ENCODE data around the gene TBC1D24.
"Not testable (repeated sequence)": the region's sequence is repeated elsewhere in the genome, so short reads cannot be mapped to it uniquely, and the experiment has no call there.

Gene TBC1D24

GRCh38 chr16:2476741-2477140 is 1.8 kb downstream of the TBC1D24 start:
- H3K4me1 Mint-ChIP-seq (ENCODE audit: low read depth), result peaks cover 4% of the 10 kb centered on the region
- no peak overlapping the region for H3K27ac Mint-ChIP-seq
- no peak for DNase-seq (ENCODE audit: low spot score)
- H3K9me3 Mint-ChIP-seq, result no peaks in the 10 kb centered on the region
- peaks cover 11% of the 10 kb centered on the region for H3K27me3 Mint-ChIP-seq (ENCODE audit: low read depth)
- peak overlapping the region; percentile 65 for H3K4me3 Mint-ChIP-seq
- no peaks in the 10 kb centered on the region for H3K36me3 Mint-ChIP-seq (ENCODE audit: low read depth)

DNA sequence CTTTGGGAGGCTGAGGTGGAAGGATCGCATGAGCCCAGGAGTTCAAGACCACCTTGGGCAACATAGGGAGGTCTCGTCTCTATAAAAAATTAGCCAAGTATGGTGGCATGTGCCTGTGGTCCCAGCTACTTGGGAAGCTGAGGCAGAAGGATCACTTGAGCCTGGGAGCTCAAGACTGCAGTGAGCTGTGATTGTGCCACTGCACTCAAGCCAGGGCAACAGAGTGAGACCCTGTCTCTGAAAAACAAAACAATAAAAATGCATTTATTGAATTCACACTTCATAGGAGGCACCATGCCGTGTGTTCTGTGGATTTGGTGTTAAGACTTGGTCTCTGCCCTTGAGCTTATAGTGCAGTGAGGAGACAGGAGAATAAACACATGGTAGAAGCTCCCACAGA is 2.4 kb downstream of the TBC1D24 start:
- H3K4me3 Mint-ChIP-seq, result no peak overlapping the region
- H3K36me3 Mint-ChIP-seq (ENCODE audit: low read depth), result no peaks in the 10 kb centered on the region
- no peak overlapping the region for H3K27ac Mint-ChIP-seq
- H3K27me3 Mint-ChIP-seq (ENCODE audit: low read depth), result peaks cover 9% of the 10 kb centered on the region
- H3K9me3 Mint-ChIP-seq, result no peaks in the 10 kb centered on the region
- peaks cover 4% of the 10 kb centered on the region for H3K4me1 Mint-ChIP-seq (ENCODE audit: low read depth)
- DNase-seq (ENCODE audit: low spot score), result no peak

DNA sequence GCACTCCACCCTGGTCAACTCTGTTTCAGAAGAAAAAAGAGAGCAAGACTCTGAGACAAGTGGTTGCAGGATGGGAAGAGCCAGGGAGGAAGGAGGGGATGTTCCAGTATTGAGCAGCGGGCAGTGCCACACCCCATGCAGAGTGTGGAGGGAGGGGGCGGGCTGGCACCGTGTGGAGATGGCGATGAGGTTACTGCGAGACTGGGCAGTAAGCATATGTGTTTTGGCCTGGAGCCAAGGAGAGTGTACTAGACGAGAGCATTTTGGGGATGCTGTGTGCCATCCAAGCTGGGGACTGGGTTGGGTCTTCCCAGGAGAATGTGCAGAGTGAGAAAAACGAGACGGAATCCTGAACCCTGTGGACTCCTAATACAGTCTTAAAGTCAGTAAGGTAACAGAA is 3.4 kb downstream of the TBC1D24 start:
- Mint-ChIP-seq H3K4me3 (no peak overlapping the region), H3K27ac (no peak overlapping the region), H3K27me3 (ENCODE audit: low read depth) (peaks cover 2% of the 10 kb centered on the region)

DNA sequence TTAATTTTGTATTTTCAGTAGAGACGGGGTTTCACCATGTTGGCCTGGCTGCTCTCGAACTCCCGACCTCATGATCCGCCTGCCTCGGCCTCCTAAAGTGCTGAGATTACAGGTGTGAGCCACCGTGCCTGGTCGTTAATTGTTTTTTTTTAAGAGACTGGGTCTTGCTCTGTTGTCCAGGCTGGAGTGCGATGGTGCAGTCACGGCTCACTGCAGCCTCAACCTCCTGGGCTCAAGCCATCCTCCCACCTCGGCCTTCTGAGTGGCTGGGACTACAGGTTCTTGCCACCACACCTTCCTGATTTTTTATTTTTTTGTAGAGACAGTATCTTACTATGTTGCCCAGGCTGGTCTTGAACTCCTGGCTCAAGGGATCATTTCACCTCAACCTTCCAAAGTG is 5.1 kb downstream of the TBC1D24 start:
- not testable (repeated sequence) for H3K4me1 Mint-ChIP-seq (ENCODE audit: low read depth); H3K9me3 Mint-ChIP-seq; H3K36me3 Mint-ChIP-seq (ENCODE audit: low read depth); H3K4me3 Mint-ChIP-seq; H3K27me3 Mint-ChIP-seq (ENCODE audit: low read depth); H3K27ac Mint-ChIP-seq; DNase-seq (ENCODE audit: low spot score)

More for the DNA sequence above, 3.4 kb downstream of the TBC1D24 start:
- DNase-seq (ENCODE audit: low spot score), result no peak
- Mint-ChIP-seq H3K36me3 (ENCODE audit: low read depth) (no peaks in the 10 kb centered on the region), H3K9me3 (no peaks in the 10 kb centered on the region), H3K4me1 (ENCODE audit: low read depth) (peaks cover 4% of the 10 kb centered on the region)

GRCh38 chr16:2480948-2481347 is 6.0 kb downstream of the TBC1D24 start:
- Mint-ChIP-seq H3K27me3 (ENCODE audit: low read depth) (no peaks in the 10 kb centered on the region), H3K9me3 (no peaks in the 10 kb centered on the region), H3K4me3 (no peak overlapping the region), H3K4me1 (ENCODE audit: low read depth) (peaks cover 4% of the 10 kb centered on the region), H3K36me3 (ENCODE audit: low read depth) (no peaks in the 10 kb centered on the region), H3K27ac (no peak overlapping the region)
- no peak for DNase-seq (ENCODE audit: low spot score)

GRCh38 chr16:2481676-2482075 is 6.7 kb downstream of the TBC1D24 start:
- no peak overlapping the region for H3K27ac Mint-ChIP-seq
- H3K4me1 Mint-ChIP-seq (ENCODE audit: low read depth), result peaks cover 2% of the 10 kb centered on the region
- no peaks in the 10 kb centered on the region for H3K9me3 Mint-ChIP-seq
- no peak overlapping the region for H3K4me3 Mint-ChIP-seq
- H3K27me3 Mint-ChIP-seq (ENCODE audit: low read depth), result no peaks in the 10 kb centered on the region
- H3K36me3 Mint-ChIP-seq (ENCODE audit: low read depth), result no peaks in the 10 kb centered on the region
- DNase-seq (ENCODE audit: low spot score), result no peak

DNA sequence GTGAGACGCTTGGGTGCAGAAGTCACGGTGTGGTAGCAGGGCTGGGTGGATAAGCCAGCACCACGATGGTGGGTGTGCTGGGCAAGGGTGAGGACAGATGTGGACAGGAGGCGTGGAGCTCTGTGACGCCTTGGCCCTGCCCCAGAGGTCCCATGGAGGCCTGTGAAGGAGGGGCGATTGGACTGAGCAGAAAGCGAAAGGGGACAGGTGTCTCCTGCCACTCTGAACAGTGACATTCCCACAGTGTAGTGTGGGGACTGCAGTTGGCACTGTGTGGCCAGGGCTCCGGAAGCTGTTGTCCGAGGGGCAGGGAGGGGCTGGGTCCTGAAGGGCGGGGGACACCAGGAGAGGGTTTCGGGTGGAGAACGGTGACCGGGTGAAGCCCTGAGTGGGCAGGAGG is 7.3 kb downstream of the TBC1D24 start:
- Mint-ChIP-seq H3K27ac (no peak overlapping the region), H3K4me1 (ENCODE audit: low read depth) (peaks cover 6% of the 10 kb centered on the region), H3K4me3 (no peak overlapping the region), H3K36me3 (ENCODE audit: low read depth) (no peaks in the 10 kb centered on the region), H3K27me3 (ENCODE audit: low read depth) (no peaks in the 10 kb centered on the region), H3K9me3 (no peaks in the 10 kb centered on the region)
- no peak for DNase-seq (ENCODE audit: low spot score)

- no peaks in the 10 kb centered on the region for H3K36me3 Mint-ChIP-seq (ENCODE audit: low read depth)
- peaks cover 10% of the 10 kb centered on the region for H3K4me1 Mint-ChIP-seq (ENCODE audit: low read depth)
- no peaks in the 10 kb centered on the region for H3K9me3 Mint-ChIP-seq
- no peak overlapping the region for H3K27ac Mint-ChIP-seq
- peaks cover 2% of the 10 kb centered on the region for H3K27me3 Mint-ChIP-seq (ENCODE audit: low read depth)
- DNase-seq (ENCODE audit: low spot score), result no peak
- H3K4me3 Mint-ChIP-seq, result no peak overlapping the region
Observed at GRCh38 chr16:2482708-2483534, 8.0 kb downstream of the TBC1D24 start.

- peaks cover 10% of the 10 kb centered on the region for H3K4me1 Mint-ChIP-seq (ENCODE audit: low read depth)
- peaks cover 2% of the 10 kb centered on the region for H3K27me3 Mint-ChIP-seq (ENCODE audit: low read depth)
- H3K4me3 Mint-ChIP-seq, result no peak overlapping the region
- no peak for DNase-seq (ENCODE audit: low spot score)
- H3K27ac Mint-ChIP-seq, result no peak overlapping the region
- H3K36me3 Mint-ChIP-seq (ENCODE audit: low read depth), result no peaks in the 10 kb centered on the region
- H3K9me3 Mint-ChIP-seq, result no peaks in the 10 kb centered on the region
Observed at GRCh38 chr16:2483939-2484897, 9.3 kb downstream of the TBC1D24 start.

DNA sequence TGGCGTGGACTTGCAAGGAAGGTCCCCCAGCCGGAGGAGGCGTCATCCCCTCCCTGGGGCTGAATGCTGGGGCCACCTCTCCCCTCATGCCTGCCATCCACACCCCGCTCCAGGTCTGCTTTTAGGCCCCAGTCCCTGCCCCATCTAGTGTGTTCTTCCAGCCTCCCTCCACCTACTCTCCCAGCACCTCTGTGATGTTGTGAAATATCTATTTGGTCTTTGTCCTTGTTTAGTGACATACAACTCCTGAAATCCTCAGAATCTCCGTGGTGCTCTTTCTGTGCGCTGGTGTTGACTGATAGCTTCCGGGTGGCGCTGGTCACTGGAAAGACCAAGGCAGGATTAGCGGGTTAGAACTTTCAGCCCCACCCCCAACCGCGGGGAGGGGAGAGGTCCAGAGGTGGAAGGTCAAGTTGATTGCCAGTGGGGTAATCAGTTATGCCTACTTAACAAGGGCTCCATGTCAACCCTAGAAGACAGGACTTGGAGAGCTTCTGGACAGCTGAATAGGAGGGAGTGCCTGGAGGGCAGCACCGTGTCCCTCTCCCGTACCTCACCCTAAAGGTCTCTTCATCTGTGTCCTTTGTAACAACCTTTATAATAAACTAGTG is 10.1 kb downstream of the TBC1D24 start:
- DNase-seq (ENCODE audit: low spot score), result no peak
- H3K4me3 Mint-ChIP-seq, result no peak overlapping the region
- peaks cover 2% of the 10 kb centered on the region for H3K27me3 Mint-ChIP-seq (ENCODE audit: low read depth)
- no peaks in the 10 kb centered on the region for H3K36me3 Mint-ChIP-seq (ENCODE audit: low read depth)
- H3K9me3 Mint-ChIP-seq, result no peaks in the 10 kb centered on the region
- H3K27ac Mint-ChIP-seq, result no peak overlapping the region
- peaks cover 10% of the 10 kb centered on the region for H3K4me1 Mint-ChIP-seq (ENCODE audit: low read depth)

- no peak for DNase-seq (ENCODE audit: low spot score)
- H3K36me3 Mint-ChIP-seq (ENCODE audit: low read depth), result no peaks in the 10 kb centered on the region
- H3K4me3 Mint-ChIP-seq, result no peak overlapping the region
- H3K4me1 Mint-ChIP-seq (ENCODE audit: low read depth), result peaks cover 10% of the 10 kb centered on the region
- no peak overlapping the region for H3K27ac Mint-ChIP-seq
- no peaks in the 10 kb centered on the region for H3K9me3 Mint-ChIP-seq
- peaks cover 2% of the 10 kb centered on the region for H3K27me3 Mint-ChIP-seq (ENCODE audit: low read depth)
Observed at GRCh38 chr16:2485811-2486507, 11.0 kb downstream of the TBC1D24 start.

- Mint-ChIP-seq H3K9me3 (no peaks in the 10 kb centered on the region), H3K27me3 (ENCODE audit: low read depth) (peaks cover 2% of the 10 kb centered on the region), H3K27ac (peak overlapping the region; percentile 62), H3K4me3 (peak overlapping the region; percentile 54), H3K36me3 (ENCODE audit: low read depth) (no peaks in the 10 kb centered on the region), H3K4me1 (ENCODE audit: low read depth) (peaks cover 10% of the 10 kb centered on the region)
- DNase-seq (ENCODE audit: low spot score), result peak; percentile 62
Observed at GRCh38 chr16:2486645-2487516, 12.0 kb downstream of the TBC1D24 start.

DNA sequence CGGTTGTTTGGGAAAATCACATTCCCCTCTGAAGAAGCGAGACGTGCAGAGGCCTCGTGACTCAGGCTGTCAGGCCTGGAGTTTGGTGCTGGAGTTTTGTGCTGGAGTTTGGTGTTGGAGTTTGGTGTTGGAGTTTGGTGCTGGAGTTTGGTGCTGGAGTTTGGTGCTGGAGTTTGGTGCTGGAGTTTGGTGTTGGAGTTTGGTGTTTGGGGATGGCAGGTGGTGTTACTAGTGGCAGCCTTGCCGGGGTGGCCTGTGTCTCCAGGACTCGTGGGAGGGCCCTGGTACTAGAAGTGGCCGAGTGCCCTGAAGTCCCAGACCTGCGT is 12.6 kb downstream of the TBC1D24 start:
- H3K4me1 Mint-ChIP-seq (ENCODE audit: low read depth), result peaks cover 10% of the 10 kb centered on the region
- no peaks in the 10 kb centered on the region for H3K36me3 Mint-ChIP-seq (ENCODE audit: low read depth)
- H3K9me3 Mint-ChIP-seq, result no peaks in the 10 kb centered on the region
- peaks cover 2% of the 10 kb centered on the region for H3K27me3 Mint-ChIP-seq (ENCODE audit: low read depth)
- H3K4me3 Mint-ChIP-seq, result peak overlapping the region; percentile 54
- H3K27ac Mint-ChIP-seq, result peak overlapping the region; percentile 62
- DNase-seq (ENCODE audit: low spot score), result no peak

Measured in T-helper 2 cell treated with Interferon-gamma antibody and Interleukin-4, amounts not matched to agents 5 μg/mL and 100 μg/mL, for 36 hours (primary cell).